Osteocyte (in vitro differentiated cells): ENCODE results near the gene SPI1. TPM values are rescaled to one million over a fixed set of nuclear protein-coding genes. Genes with fewer than 3 reads are reported as not detected.

Experiments used
- DNase-seq: peaks from one replicate; pipeline ENCODE4 v3.0.0; 2021; ENCODE audit warnings: mixed read lengths; ENCODE audit not compliant: unreplicated experiment; ENCODE audit errors: extremely low spot score
- H3K27ac Mint-ChIP-seq: one replicate; pipeline ENCODE4 v1.8.0; 2021; ENCODE audit warnings: mild to moderate bottlenecking, mixed read lengths; ENCODE audit not compliant: unreplicated experiment
- H3K27me3 Mint-ChIP-seq: one replicate; pipeline ENCODE4 v1.8.0; 2021; ENCODE audit warnings: mixed read lengths; ENCODE audit not compliant: unreplicated experiment
- H3K36me3 Mint-ChIP-seq: one replicate; pipeline ENCODE4 v1.8.0; 2021; ENCODE audit warnings: mixed read lengths; ENCODE audit not compliant: unreplicated experiment
- H3K4me1 Mint-ChIP-seq: one replicate; pipeline ENCODE4 v1.8.0; 2021; ENCODE audit warnings: mixed read lengths; ENCODE audit not compliant: unreplicated experiment
- H3K4me3 Mint-ChIP-seq: one replicate; pipeline ENCODE4 v1.8.0; 2021; ENCODE audit warnings: mild to moderate bottlenecking, moderate library complexity, mixed read lengths; ENCODE audit not compliant: unreplicated experiment
- H3K9me3 Mint-ChIP-seq: one replicate; pipeline ENCODE4 v1.8.0; 2021; ENCODE audit warnings: mixed read lengths; ENCODE audit not compliant: unreplicated experiment
- total RNA-seq: library from RNA; stranded (reverse); gene quantifications from 2 replicates; pipeline ENCODE4 v1.2.1, GENCODE V29; 2021
- TF ChIP-seq, protein P1 (sequence below): fragments of 200-600 bp; sonication (generic); IDR thresholded peaks from 2 replicates; pipeline ENCODE4 v1.5.0; 2021; ENCODE audit warnings: antibody characterized with exemption, mild to moderate bottlenecking, moderate library complexity

Gene SPI1
- total RNA-seq, 1 donor from 2014 or later, result not detected

DNA sequence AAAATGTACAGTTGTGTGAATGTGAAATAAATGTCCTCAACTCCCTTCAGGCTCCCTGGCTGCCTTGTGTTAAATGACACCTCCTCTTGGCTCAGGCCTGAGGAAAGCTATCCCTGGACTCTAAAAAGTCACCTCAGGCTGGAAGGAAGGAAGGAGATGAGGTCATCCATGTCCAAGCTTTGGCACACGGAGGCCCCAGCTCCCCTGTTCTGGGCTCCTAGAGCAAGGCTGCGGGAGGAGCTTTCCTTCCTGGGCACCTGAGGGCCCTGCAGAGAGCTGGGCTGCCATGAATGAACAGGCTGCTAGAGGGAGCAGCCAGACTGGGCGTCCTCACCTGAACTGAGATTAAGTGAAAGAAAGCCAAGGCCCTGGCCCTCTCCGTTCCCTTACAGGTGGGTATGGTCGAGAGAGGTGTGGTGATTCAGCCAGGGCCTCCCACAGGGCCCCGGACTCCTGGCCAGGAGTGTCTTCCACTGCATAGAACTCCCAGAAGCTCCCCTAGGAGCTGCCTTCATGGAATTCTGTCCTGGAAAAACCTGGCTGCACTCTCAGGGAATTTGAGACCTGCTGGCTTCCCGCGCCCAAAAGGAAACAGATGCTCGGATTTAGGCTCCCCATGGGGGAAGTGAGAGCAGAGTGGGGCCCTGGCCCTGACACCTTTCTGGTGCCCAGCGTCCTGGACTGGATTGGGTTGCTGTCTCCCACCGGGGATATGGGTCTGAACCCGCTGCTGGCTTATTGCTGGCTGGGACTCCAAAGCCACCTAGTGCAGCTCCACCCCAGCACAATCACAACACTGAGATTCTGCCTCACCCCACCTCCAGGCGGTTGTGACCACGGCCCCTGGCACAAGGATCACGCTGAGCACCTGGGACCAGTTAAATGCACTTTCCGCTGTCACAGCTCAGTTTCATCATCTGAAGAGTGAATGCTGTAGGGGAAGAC, 48.1 kb downstream of the SPI1 start:
- H3K27me3 Mint-ChIP-seq, result no peaks in the 10 kb centered on the region
- TF ChIP-seq, protein P1, sequence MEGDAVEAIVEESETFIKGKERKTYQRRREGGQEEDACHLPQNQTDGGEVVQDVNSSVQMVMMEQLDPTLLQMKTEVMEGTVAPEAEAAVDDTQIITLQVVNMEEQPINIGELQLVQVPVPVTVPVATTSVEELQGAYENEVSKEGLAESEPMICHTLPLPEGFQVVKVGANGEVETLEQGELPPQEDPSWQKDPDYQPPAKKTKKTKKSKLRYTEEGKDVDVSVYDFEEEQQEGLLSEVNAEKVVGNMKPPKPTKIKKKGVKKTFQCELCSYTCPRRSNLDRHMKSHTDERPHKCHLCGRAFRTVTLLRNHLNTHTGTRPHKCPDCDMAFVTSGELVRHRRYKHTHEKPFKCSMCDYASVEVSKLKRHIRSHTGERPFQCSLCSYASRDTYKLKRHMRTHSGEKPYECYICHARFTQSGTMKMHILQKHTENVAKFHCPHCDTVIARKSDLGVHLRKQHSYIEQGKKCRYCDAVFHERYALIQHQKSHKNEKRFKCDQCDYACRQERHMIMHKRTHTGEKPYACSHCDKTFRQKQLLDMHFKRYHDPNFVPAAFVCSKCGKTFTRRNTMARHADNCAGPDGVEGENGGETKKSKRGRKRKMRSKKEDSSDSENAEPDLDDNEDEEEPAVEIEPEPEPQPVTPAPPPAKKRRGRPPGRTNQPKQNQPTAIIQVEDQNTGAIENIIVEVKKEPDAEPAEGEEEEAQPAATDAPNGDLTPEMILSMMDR, result no peak

GRCh38 chr11:47329431-47329986, 48.8 kb downstream of the SPI1 start:
- Mint-ChIP-seq H3K4me1 (no peaks in the 10 kb centered on the region), H3K27ac (no peak overlapping the region), H3K27me3 (no peaks in the 10 kb centered on the region), H3K9me3 (no peaks in the 10 kb centered on the region), H3K36me3 (peaks cover 31% of the 10 kb centered on the region), H3K4me3 (no peak overlapping the region)
- DNase-seq, result peak; percentile 82
- TF ChIP-seq, protein P1, result no peak

More for the DNA sequence above, 48.1 kb downstream of the SPI1 start:
- H3K4me3 Mint-ChIP-seq, result no peak overlapping the region
- H3K9me3 Mint-ChIP-seq, result no peaks in the 10 kb centered on the region
- H3K36me3 Mint-ChIP-seq, result peaks cover 26% of the 10 kb centered on the region
- peak overlapping the region; percentile 44 for H3K27ac Mint-ChIP-seq
- no peak for DNase-seq
- H3K4me1 Mint-ChIP-seq, result no peaks in the 10 kb centered on the region

DNA sequence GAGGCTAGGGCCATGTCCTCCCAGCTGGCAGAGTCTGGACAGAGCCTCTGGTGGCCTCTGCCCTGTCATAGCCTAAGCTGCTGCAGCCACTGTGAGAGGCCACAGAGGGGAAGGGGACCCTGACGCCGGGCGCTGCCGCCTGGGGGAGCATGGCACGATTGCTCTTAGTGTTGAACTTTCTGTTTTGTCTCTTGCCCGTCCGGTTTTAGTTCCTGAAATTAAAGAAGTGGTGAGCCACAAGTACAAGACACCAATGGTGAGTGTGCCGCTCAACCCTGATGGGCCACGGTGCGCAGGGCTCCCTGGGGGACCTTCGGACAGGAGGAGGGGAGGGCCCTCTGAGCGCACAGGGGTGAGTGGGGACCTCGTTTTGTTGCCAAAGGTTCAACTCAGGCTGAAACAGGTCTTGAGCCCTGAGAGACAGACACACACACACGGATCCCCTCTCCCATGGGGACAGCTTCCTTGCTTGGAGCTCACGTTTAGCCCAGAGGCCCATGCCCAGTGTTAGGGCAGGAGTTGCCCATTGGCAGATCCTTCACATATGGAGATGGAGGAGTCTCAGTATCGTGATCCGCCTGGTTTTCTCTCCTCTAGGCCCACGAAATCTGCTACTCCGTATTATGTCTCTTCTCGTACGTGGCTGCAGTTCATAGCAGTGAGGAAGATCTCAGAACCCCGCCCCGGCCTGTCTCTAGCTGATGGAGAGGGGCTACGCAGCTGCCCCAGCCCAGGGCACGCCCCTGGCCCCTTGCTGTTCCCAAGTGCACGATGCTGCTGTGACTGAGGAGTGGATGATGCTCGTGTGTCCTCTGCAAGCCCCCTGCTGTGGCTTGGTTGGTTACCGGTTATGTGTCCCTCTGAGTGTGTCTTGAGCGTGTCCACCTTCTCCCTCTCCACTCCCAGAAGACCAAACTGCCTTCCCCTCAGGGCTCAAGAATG, 49.6 kb downstream of the SPI1 start:
- TF ChIP-seq, protein P1, result no peak
- H3K27me3 Mint-ChIP-seq, result no peaks in the 10 kb centered on the region
- H3K27ac Mint-ChIP-seq, result no peak overlapping the region
- H3K4me1 Mint-ChIP-seq, result no peaks in the 10 kb centered on the region
- H3K36me3 Mint-ChIP-seq, result peaks cover 31% of the 10 kb centered on the region
- H3K4me3 Mint-ChIP-seq, result no peak overlapping the region
- DNase-seq, result peak; percentile 81
- H3K9me3 Mint-ChIP-seq, result no peaks in the 10 kb centered on the region

DNA sequence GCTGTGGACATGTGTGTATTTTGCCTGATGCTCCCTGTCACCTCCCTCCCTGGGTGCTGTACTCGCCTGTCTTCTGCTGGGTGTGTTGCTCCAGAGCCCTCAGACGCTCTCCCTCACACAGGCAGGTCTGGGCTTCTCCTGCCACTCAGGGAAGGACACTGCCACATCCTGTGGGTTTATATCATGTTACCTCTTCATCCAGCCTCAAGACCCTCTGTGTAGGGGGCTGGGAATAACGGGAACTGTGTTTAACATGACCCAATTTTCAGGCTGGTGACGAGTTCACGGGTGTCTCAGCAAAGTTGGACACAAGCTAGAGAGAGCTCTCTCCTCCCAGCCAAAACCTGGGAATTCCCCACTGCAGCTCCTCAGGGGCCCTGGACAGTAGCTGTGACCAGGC, 50.4 kb downstream of the SPI1 start:
- H3K4me3 Mint-ChIP-seq, result no peak overlapping the region
- H3K36me3 Mint-ChIP-seq, result peaks cover 33% of the 10 kb centered on the region
- TF ChIP-seq, protein P1, result no peak
- no peaks in the 10 kb centered on the region for H3K27me3 Mint-ChIP-seq
- no peak for DNase-seq
- H3K4me1 Mint-ChIP-seq, result no peaks in the 10 kb centered on the region
- H3K27ac Mint-ChIP-seq, result no peak overlapping the region
- no peaks in the 10 kb centered on the region for H3K9me3 Mint-ChIP-seq
